Esophagus squamous epithelium (tissue), 4 donors: ENCODE measurements around the gene ZNF157.

ENCODE experiments used
- POLR2A ChIP-seq, 4 donors: fragments of 450-650 bp; IDR thresholded peaks; one replicate each; pipeline ENCODE4 v1.6.1; 2017; ENCODE audit warnings: antibody characterized with exemption in 4 of 4, mild to moderate bottlenecking in 4 of 4, moderate library complexity in 3 of 4
- TF ChIP-seq, protein P1 (sequence below), 6 experiments: fragments of 450-650 bp in 4 of 6; fragments of 200-600 bp in 2 of 6; sonication (generic) in 2 of 6; IDR thresholded peaks; one replicate each; pipeline ENCODE4 v1.5.1; 2016 to 2019; ENCODE audit warnings: antibody characterized with exemption in 6 of 6, mild to moderate bottlenecking in 4 of 6, moderate library complexity in 4 of 6

GRCh38 chrX:47420962-47421361 lies 50.6 kb downstream of the ZNF157 start:
- TF ChIP-seq, protein P1, sequence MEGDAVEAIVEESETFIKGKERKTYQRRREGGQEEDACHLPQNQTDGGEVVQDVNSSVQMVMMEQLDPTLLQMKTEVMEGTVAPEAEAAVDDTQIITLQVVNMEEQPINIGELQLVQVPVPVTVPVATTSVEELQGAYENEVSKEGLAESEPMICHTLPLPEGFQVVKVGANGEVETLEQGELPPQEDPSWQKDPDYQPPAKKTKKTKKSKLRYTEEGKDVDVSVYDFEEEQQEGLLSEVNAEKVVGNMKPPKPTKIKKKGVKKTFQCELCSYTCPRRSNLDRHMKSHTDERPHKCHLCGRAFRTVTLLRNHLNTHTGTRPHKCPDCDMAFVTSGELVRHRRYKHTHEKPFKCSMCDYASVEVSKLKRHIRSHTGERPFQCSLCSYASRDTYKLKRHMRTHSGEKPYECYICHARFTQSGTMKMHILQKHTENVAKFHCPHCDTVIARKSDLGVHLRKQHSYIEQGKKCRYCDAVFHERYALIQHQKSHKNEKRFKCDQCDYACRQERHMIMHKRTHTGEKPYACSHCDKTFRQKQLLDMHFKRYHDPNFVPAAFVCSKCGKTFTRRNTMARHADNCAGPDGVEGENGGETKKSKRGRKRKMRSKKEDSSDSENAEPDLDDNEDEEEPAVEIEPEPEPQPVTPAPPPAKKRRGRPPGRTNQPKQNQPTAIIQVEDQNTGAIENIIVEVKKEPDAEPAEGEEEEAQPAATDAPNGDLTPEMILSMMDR (IDR thresholded peaks at IDR 0.05), result no peak
- no peak for TF ChIP-seq POLR2A (IDR thresholded peaks at IDR 0.05)
